ENCODE data around the gene GPBAR1.

The GPBAR1 gene

GRCh38 chr2:218296200-218296599 is 35.4 kb downstream of the GPBAR1 start:
- peaks cover 15% of the 10 kb centered on the region for H3K27me3 Mint-ChIP-seq (ENCODE audit: low read depth, poor library complexity)
- no peak overlapping the region for H3K27ac Mint-ChIP-seq
- TF ChIP-seq, protein P1, sequence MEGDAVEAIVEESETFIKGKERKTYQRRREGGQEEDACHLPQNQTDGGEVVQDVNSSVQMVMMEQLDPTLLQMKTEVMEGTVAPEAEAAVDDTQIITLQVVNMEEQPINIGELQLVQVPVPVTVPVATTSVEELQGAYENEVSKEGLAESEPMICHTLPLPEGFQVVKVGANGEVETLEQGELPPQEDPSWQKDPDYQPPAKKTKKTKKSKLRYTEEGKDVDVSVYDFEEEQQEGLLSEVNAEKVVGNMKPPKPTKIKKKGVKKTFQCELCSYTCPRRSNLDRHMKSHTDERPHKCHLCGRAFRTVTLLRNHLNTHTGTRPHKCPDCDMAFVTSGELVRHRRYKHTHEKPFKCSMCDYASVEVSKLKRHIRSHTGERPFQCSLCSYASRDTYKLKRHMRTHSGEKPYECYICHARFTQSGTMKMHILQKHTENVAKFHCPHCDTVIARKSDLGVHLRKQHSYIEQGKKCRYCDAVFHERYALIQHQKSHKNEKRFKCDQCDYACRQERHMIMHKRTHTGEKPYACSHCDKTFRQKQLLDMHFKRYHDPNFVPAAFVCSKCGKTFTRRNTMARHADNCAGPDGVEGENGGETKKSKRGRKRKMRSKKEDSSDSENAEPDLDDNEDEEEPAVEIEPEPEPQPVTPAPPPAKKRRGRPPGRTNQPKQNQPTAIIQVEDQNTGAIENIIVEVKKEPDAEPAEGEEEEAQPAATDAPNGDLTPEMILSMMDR (IDR thresholded peaks at IDR 0.05), result no peak
- peaks cover 70% of the 10 kb centered on the region for H3K4me1 Mint-ChIP-seq
- no peaks in the 10 kb centered on the region for H3K9me3 Mint-ChIP-seq
- H3K36me3 Mint-ChIP-seq (ENCODE audit: low read depth), result no peaks in the 10 kb centered on the region
- H3K4me3 Mint-ChIP-seq, result no peak overlapping the region
- no peak for DNase-seq

GRCh38 chr2:218296847-218297246 is 36.0 kb downstream of the GPBAR1 start:
- TF ChIP-seq, protein P1 (IDR thresholded peaks at IDR 0.05), result no peak
- H3K27me3 Mint-ChIP-seq (ENCODE audit: low read depth, poor library complexity), result peaks cover 15% of the 10 kb centered on the region
- no peaks in the 10 kb centered on the region for H3K36me3 Mint-ChIP-seq (ENCODE audit: low read depth)
- H3K4me1 Mint-ChIP-seq, result peaks cover 71% of the 10 kb centered on the region
- DNase-seq, result no peak
- H3K4me3 Mint-ChIP-seq, result no peak overlapping the region
- no peaks in the 10 kb centered on the region for H3K9me3 Mint-ChIP-seq
- no peak overlapping the region for H3K27ac Mint-ChIP-seq

DNA sequence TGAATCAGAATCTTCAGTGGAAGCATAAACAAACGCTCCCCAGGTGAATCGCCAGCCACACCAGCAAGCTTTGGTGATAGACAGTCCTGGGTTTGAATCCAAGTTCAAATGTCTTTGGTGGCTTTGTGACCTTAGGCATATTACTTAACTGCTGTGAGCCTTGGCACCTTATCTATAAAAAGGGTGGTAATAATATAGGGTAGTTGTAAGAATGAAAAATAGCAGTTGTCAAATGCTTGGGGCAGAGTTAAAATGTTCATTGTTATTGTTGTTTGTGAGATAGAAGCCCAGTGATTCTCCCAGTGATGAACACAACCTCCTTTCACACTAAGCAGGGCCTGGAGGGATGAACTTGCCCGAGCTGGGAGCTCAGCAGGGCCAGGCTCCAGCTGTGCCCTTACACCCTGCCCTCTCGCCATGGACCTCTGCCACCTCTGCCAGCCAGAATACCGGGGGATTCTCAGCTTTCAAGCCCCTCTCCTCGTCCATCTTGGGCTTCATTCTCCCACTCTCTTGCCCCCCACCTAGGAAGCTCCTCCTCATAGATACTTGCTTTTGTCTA is 37.6 kb downstream of the GPBAR1 start:
- H3K4me3 Mint-ChIP-seq, result no peak overlapping the region
- no peaks in the 10 kb centered on the region for H3K36me3 Mint-ChIP-seq (ENCODE audit: low read depth)
- TF ChIP-seq, protein P1 (IDR thresholded peaks at IDR 0.05), result no peak
- no peak for DNase-seq
- H3K27me3 Mint-ChIP-seq (ENCODE audit: low read depth, poor library complexity), result peaks cover 9% of the 10 kb centered on the region
- H3K9me3 Mint-ChIP-seq, result no peaks in the 10 kb centered on the region
- H3K4me1 Mint-ChIP-seq, result peaks cover 66% of the 10 kb centered on the region
- H3K27ac Mint-ChIP-seq, result peak overlapping the region; percentile 3

DNA sequence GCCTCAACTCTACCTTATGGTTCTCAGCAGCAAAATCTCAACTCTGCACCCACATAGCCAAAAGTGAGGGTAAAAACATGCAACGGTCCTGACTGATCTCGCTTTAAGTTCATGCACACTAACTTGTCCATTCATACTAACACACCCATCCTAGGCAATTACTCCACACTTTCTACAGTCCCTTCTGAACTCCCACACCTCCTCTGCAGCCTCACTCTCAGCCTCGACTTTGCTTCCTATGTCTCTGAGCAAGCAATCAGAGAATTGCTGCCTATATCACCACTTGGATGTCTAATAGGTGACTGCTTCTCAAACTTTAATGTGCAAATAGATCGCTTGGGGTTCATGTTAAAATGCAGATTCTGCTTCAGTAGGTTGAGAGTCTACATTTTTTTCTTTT is 39.3 kb downstream of the GPBAR1 start:
- no peak overlapping the region for H3K27ac Mint-ChIP-seq
- no peak overlapping the region for H3K4me3 Mint-ChIP-seq
- no peaks in the 10 kb centered on the region for H3K9me3 Mint-ChIP-seq
- TF ChIP-seq, protein P1 (IDR thresholded peaks at IDR 0.05), result no peak
- H3K36me3 Mint-ChIP-seq (ENCODE audit: low read depth), result no peaks in the 10 kb centered on the region
- no peaks in the 10 kb centered on the region for H3K27me3 Mint-ChIP-seq (ENCODE audit: low read depth, poor library complexity)
- no peak for DNase-seq
- peaks cover 49% of the 10 kb centered on the region for H3K4me1 Mint-ChIP-seq

- H3K27ac Mint-ChIP-seq, result no peak overlapping the region
- peaks cover 5% of the 10 kb centered on the region for H3K9me3 Mint-ChIP-seq
- TF ChIP-seq, protein P1 (IDR thresholded peaks at IDR 0.05), result peak; percentile 92
Observed at GRCh38 chr2:218301176-218301819, 40.5 kb downstream of the GPBAR1 start.

DNA sequence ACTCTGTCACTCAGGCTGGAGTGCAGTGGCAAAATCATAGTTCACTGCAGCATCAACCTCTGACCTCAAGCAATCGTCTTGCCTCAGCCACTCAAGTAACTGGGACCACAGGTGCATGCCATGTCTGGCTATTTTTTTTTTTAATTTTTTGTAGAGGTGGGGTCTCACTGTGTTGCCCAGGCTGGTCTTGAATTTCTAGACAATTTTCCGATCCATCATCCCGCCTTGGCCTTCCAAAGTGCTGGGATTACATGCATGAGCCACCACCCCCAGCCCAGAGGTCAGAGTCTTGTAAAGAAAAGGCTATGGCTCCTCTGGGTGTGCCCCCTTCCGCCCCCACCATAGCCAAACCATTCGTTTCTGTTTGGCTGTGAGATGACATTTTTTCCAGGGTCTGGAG is 44.6 kb downstream of the GPBAR1 start:
- no peak overlapping the region for H3K27ac Mint-ChIP-seq
- no peaks in the 10 kb centered on the region for H3K36me3 Mint-ChIP-seq (ENCODE audit: low read depth)
- peaks cover 8% of the 10 kb centered on the region for H3K9me3 Mint-ChIP-seq
- no peak for DNase-seq
- H3K4me1 Mint-ChIP-seq, result peaks cover 14% of the 10 kb centered on the region
- TF ChIP-seq, protein P1 (IDR thresholded peaks at IDR 0.05), result no peak
- peaks cover 6% of the 10 kb centered on the region for H3K27me3 Mint-ChIP-seq (ENCODE audit: low read depth, poor library complexity)
- no peak overlapping the region for H3K4me3 Mint-ChIP-seq

More at GRCh38 chr2:218301176-218301819, 40.5 kb downstream of the GPBAR1 start:
- peaks cover 6% of the 10 kb centered on the region for H3K27me3 Mint-ChIP-seq (ENCODE audit: low read depth, poor library complexity)
- H3K4me1 Mint-ChIP-seq, result peaks cover 40% of the 10 kb centered on the region
- H3K36me3 Mint-ChIP-seq (ENCODE audit: low read depth), result no peaks in the 10 kb centered on the region
- H3K4me3 Mint-ChIP-seq, result no peak overlapping the region
- peak; percentile 89 for DNase-seq

Data from nephron progenitor cell (in vitro differentiated cells).